Measurements from ENCODE around the gene MAFB. TPM values are rescaled to one million over a fixed set of nuclear protein-coding genes. Genes with fewer than 3 reads are reported as not detected.

The MAFB gene
- total and polyA plus RNA-seq, 4 donors = 9.7 to 12.9 (median 11.4) TPM

- Histone ChIP-seq H3K27me3 (ENCODE audit: control insufficient read depth in 4 of 4, insufficient read depth in 4 of 4, low read length in 3 of 4) (no peaks in the 10 kb centered on the region), H3K9ac (ENCODE audit: low read depth in 1 of 2, low read length in 2 of 2) (no peak overlapping the region), H3K4me1 (ENCODE audit: control insufficient read depth in 4 of 4, insufficient read depth in 4 of 4, low read length in 3 of 4) (peaks cover 0 to 14% (median 9%) of the 10 kb centered on the region in 4 donors), H3K36me3 (ENCODE audit: control insufficient read depth in 4 of 4, insufficient read depth in 3 of 4, low read depth in 1 of 4, low read length in 3 of 4) (no peaks in the 10 kb centered on the region), H3K27ac (ENCODE audit: low read depth in 1 of 2, low read length in 2 of 2) (no peak overlapping the region), H3K4me3 (ENCODE audit: low read depth in 1 of 3, low read length in 3 of 3) (no peak overlapping the region), H3K9me3 (ENCODE audit: control insufficient read depth in 4 of 4, low read length in 3 of 4) (no peaks in the 10 kb centered on the region)
- no peak for DNase-seq (ENCODE audit: low spot score)
- TF ChIP-seq EGR1 (IDR thresholded peaks at IDR 0.05; ENCODE audit: low read depth in 2 of 2) (no peak), FOXA1 (IDR thresholded peaks at IDR 0.05) (no peak), GABPA (IDR thresholded peaks at IDR 0.05 in 1 of 2, conservative IDR thresholded peaks at IDR 0.05 in 1 of 2) (no peak), RXRA (IDR thresholded peaks at IDR 0.05) (no peak), FOXA2 (IDR thresholded peaks at IDR 0.05) (no peak), NR2F2 (IDR thresholded peaks at IDR 0.05) (no peak), YY1 (IDR thresholded peaks at IDR 0.05) (no peak)
- TF ChIP-seq, protein P1, sequence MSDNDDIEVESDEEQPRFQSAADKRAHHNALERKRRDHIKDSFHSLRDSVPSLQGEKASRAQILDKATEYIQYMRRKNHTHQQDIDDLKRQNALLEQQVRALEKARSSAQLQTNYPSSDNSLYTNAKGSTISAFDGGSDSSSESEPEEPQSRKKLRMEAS (IDR thresholded peaks at IDR 0.05) = no peak
- WGBS = 90% methylated on average over 3 of the region's 3 CpGs
Measured at GRCh38 chr20:40694246-40694645, 5.2 kb upstream of the MAFB start.

DNA sequence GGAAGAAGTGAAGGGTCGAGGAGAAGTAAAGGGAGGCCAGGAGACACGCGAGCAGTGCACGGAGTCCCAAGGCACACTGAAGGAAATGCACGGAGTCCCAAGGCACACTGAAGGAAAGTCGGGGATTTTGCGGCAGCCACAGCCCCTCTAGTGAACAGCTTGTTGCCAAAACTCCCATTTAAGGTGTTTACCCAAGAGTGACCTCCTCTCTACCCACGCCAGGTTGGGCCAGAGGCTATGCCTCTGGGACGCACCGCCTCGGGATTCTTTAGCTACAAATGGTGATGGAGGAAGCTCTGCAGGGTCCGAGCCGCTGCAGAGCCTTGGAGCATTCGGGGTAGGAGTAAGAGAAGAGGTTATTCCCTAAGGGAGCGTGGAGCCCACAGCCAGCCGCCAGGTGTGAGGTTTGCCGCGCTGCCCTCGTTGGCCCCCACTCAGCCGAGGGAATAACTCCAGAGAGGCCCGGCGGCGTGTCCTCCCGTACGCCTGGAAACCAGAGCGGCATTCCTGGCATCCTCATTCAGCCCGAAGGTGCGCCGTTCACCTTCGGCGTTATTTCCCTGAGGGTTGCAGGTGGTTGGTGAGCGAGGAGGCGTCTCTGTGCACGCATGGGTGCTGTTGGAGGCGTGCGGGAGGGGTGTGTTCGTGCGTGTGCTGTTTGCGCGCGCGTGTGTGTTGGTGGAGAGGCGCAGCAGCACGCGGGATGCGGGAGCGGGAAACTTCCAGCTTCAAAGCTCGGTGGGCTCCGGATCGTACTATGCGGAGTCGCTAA is 3.4 kb upstream of the MAFB start:
- Histone ChIP-seq H3K4me3 (ENCODE audit: low read depth in 1 of 3, low read length in 3 of 3) (no peak overlapping the region), H3K9ac (ENCODE audit: low read depth in 1 of 2, low read length in 2 of 2) (no peak overlapping the region), H3K4me1 (ENCODE audit: control insufficient read depth in 4 of 4, insufficient read depth in 4 of 4, low read length in 3 of 4) (peaks cover 0 to 17% (median 9%) of the 10 kb centered on the region in 4 donors), H3K36me3 (ENCODE audit: control insufficient read depth in 4 of 4, insufficient read depth in 3 of 4, low read depth in 1 of 4, low read length in 3 of 4) (no peaks in the 10 kb centered on the region), H3K9me3 (ENCODE audit: control insufficient read depth in 4 of 4, low read length in 3 of 4) (no peaks in the 10 kb centered on the region), H3K27ac (ENCODE audit: low read depth in 1 of 2, low read length in 2 of 2) (no peak overlapping the region), H3K27me3 (ENCODE audit: control insufficient read depth in 4 of 4, insufficient read depth in 4 of 4, low read length in 3 of 4) (no peaks in the 10 kb centered on the region)
- 45% methylated on average over 52 of the region's 52 CpGs for WGBS
- no peak for TF ChIP-seq GABPA (IDR thresholded peaks at IDR 0.05 in 1 of 2, conservative IDR thresholded peaks at IDR 0.05 in 1 of 2)
- TF ChIP-seq YY1 (IDR thresholded peaks at IDR 0.05) = no peak
- DNase-seq (ENCODE audit: low spot score) = no peak

DNA sequence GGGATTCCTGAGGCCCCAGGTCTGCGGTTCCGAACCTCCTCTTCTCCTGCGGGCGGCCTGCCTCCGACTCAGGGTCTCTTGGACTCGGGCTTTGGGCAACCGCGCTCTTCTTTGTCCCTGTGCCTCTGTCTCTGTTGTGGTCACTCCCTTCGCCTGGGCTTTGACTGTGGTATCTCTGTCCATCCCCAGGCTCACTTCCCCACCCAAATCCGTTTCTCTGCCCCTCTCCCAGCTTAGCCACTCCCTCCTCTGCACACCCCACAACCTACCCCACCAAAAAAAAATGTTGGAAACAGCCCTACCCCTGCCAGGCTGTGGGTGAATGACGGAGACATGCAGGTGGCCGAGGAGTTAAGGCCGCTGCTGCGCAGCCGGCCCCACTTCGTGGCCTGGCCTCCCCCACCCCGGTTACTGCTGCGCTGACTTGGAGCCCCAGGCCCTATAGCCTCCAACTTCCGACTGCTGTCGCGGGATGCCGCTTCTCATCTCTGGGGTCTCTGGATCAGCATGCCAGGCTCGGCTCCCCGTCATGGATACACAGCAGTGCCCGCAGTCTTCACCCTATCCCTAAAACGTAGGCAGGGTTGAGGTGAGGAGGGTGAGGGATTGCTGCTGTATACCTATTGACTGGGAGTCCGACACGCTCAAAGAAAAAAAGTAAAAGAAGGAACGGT is 2.7 kb upstream of the MAFB start:
- WGBS = 56% methylated on average over 29 of the region's 29 CpGs
- peaks cover 0 to 23% (median 9%) of the 10 kb centered on the region in 4 donors for H3K4me1 ChIP-seq (ENCODE audit: control insufficient read depth in 4 of 4, insufficient read depth in 4 of 4, low read length in 3 of 4)

More for the DNA sequence above, 2.7 kb upstream of the MAFB start:
- Histone ChIP-seq H3K36me3 (ENCODE audit: control insufficient read depth in 4 of 4, insufficient read depth in 3 of 4, low read depth in 1 of 4, low read length in 3 of 4) (no peaks in the 10 kb centered on the region), H3K27ac (ENCODE audit: low read depth in 1 of 2, low read length in 2 of 2) (no peak overlapping the region), H3K4me3 (ENCODE audit: low read depth in 1 of 3, low read length in 3 of 3) (no peak overlapping the region), H3K27me3 (ENCODE audit: control insufficient read depth in 4 of 4, insufficient read depth in 4 of 4, low read length in 3 of 4) (no peaks in the 10 kb centered on the region), H3K9me3 (ENCODE audit: control insufficient read depth in 4 of 4, low read length in 3 of 4) (no peaks in the 10 kb centered on the region), H3K9ac (ENCODE audit: low read depth in 1 of 2, low read length in 2 of 2) (no peak overlapping the region)
- no peak for DNase-seq (ENCODE audit: low spot score)
- TF ChIP-seq, protein P1 (IDR thresholded peaks at IDR 0.05) = no peak
- TF ChIP-seq, protein P2, sequence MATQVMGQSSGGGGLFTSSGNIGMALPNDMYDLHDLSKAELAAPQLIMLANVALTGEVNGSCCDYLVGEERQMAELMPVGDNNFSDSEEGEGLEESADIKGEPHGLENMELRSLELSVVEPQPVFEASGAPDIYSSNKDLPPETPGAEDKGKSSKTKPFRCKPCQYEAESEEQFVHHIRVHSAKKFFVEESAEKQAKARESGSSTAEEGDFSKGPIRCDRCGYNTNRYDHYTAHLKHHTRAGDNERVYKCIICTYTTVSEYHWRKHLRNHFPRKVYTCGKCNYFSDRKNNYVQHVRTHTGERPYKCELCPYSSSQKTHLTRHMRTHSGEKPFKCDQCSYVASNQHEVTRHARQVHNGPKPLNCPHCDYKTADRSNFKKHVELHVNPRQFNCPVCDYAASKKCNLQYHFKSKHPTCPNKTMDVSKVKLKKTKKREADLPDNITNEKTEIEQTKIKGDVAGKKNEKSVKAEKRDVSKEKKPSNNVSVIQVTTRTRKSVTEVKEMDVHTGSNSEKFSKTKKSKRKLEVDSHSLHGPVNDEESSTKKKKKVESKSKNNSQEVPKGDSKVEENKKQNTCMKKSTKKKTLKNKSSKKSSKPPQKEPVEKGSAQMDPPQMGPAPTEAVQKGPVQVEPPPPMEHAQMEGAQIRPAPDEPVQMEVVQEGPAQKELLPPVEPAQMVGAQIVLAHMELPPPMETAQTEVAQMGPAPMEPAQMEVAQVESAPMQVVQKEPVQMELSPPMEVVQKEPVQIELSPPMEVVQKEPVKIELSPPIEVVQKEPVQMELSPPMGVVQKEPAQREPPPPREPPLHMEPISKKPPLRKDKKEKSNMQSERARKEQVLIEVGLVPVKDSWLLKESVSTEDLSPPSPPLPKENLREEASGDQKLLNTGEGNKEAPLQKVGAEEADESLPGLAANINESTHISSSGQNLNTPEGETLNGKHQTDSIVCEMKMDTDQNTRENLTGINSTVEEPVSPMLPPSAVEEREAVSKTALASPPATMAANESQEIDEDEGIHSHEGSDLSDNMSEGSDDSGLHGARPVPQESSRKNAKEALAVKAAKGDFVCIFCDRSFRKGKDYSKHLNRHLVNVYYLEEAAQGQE (IDR thresholded peaks at IDR 0.05) = no peak
- no peak for TF ChIP-seq FOXA2 (IDR thresholded peaks at IDR 0.05)
- no peak for TF ChIP-seq JUND (IDR thresholded peaks at IDR 0.05)
- TF ChIP-seq, protein P3, sequence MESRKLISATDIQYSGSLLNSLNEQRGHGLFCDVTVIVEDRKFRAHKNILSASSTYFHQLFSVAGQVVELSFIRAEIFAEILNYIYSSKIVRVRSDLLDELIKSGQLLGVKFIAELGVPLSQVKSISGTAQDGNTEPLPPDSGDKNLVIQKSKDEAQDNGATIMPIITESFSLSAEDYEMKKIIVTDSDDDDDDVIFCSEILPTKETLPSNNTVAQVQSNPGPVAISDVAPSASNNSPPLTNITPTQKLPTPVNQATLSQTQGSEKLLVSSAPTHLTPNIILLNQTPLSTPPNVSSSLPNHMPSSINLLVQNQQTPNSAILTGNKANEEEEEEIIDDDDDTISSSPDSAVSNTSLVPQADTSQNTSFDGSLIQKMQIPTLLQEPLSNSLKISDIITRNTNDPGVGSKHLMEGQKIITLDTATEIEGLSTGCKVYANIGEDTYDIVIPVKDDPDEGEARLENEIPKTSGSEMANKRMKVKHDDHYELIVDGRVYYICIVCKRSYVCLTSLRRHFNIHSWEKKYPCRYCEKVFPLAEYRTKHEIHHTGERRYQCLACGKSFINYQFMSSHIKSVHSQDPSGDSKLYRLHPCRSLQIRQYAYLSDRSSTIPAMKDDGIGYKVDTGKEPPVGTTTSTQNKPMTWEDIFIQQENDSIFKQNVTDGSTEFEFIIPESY (IDR thresholded peaks at IDR 0.05) = no peak
- no peak for TF ChIP-seq SP1 (IDR thresholded peaks at IDR 0.05)
- TF ChIP-seq EGR1 (IDR thresholded peaks at IDR 0.05; ENCODE audit: low read depth in 2 of 2) = no peak
- no peak for TF ChIP-seq FOXA1 (IDR thresholded peaks at IDR 0.05)
- TF ChIP-seq, protein P4, sequence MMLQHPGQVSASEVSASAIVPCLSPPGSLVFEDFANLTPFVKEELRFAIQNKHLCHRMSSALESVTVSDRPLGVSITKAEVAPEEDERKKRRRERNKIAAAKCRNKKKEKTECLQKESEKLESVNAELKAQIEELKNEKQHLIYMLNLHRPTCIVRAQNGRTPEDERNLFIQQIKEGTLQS (IDR thresholded peaks at IDR 0.05) = no peak

All from liver (tissue), 9 donors.